Type B pancreatic cell (in vitro differentiated cells): Measurements from ENCODE around the gene ADGRL3. TPM values are rescaled to one million over a fixed set of nuclear protein-coding genes. Genes with fewer than 3 reads are reported as not detected.
A peak's percentile ranks its signal among the peaks of the same experiment; 100 is the strongest.
"Not testable (repeated sequence)": the region's sequence is repeated elsewhere in the genome, so short reads cannot be mapped to it uniquely, and the experiment has no call there.

Experiments
- DNase-seq: peaks from one replicate; pipeline ENCODE4 v3.0.0; 2021; ENCODE audit warnings: mixed read lengths; ENCODE audit not compliant: unreplicated experiment; ENCODE audit errors: extremely low spot score
- H3K27ac Mint-ChIP-seq: 2 replicates; pipeline ENCODE4 v1.8.0; 2021; ENCODE audit warnings: mild to moderate bottlenecking, mixed read lengths
- H3K27me3 Mint-ChIP-seq: 2 replicates; pipeline ENCODE4 v1.8.0; 2021; ENCODE audit warnings: mixed read lengths
- H3K36me3 Mint-ChIP-seq: 2 replicates; pipeline ENCODE4 v1.8.0; 2021; ENCODE audit warnings: mixed read lengths
- H3K4me1 Mint-ChIP-seq: one replicate; pipeline ENCODE4 v1.8.0; 2021; ENCODE audit warnings: mixed read lengths; ENCODE audit not compliant: unreplicated experiment
- H3K4me3 Mint-ChIP-seq: 2 replicates; pipeline ENCODE4 v1.8.0; 2021; ENCODE audit warnings: mild to moderate bottlenecking, mixed read lengths
- H3K9me3 Mint-ChIP-seq: 2 replicates; pipeline ENCODE4 v1.8.0; 2021; ENCODE audit warnings: mixed read lengths
- total RNA-seq: library from RNA; stranded (reverse); gene quantifications from 2 replicates; pipeline ENCODE4 v1.2.1, GENCODE V29; 2021; ENCODE audit warnings: low replicate concordance
- TF ChIP-seq, protein P1 (sequence below): fragments of 200-600 bp; sonication (generic); conservative IDR thresholded peaks from 2 replicates; pipeline ENCODE4 v1.5.0; 2021; ENCODE audit warnings: antibody characterized with exemption, mild to moderate bottlenecking

The ADGRL3 gene
- total RNA-seq, 1 donor from 2014 or later = 53.5 TPM

DNA sequence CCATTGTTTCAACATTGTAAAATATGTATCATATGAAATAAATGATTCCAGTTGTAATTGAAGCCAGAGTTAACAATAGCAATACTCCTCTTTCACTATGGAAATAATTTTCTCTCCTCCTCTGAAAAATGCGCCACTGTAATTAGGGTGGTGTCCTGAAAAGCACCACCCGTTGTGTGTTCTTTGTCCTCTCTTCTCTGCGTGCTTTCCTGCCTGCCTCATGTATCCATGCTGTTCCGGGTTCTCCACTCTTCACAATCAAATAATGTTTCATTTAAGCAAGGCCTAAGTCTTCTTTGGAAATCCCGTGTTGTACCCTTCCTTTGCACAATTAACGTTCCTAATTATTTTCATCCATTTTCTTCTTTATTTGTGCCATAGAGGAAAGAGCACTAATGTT, 293.3 kb downstream of the ADGRL3 start:
- DNase-seq = no peak
- Mint-ChIP-seq H3K36me3 (no peaks in the 10 kb centered on the region), H3K4me1 (peaks cover 6% of the 10 kb centered on the region), H3K27me3 (no peaks in the 10 kb centered on the region), H3K9me3 (no peaks in the 10 kb centered on the region), H3K27ac (peak overlapping the region; percentile 26), H3K4me3 (no peak overlapping the region)
- TF ChIP-seq, protein P1, sequence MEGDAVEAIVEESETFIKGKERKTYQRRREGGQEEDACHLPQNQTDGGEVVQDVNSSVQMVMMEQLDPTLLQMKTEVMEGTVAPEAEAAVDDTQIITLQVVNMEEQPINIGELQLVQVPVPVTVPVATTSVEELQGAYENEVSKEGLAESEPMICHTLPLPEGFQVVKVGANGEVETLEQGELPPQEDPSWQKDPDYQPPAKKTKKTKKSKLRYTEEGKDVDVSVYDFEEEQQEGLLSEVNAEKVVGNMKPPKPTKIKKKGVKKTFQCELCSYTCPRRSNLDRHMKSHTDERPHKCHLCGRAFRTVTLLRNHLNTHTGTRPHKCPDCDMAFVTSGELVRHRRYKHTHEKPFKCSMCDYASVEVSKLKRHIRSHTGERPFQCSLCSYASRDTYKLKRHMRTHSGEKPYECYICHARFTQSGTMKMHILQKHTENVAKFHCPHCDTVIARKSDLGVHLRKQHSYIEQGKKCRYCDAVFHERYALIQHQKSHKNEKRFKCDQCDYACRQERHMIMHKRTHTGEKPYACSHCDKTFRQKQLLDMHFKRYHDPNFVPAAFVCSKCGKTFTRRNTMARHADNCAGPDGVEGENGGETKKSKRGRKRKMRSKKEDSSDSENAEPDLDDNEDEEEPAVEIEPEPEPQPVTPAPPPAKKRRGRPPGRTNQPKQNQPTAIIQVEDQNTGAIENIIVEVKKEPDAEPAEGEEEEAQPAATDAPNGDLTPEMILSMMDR = no peak

DNA sequence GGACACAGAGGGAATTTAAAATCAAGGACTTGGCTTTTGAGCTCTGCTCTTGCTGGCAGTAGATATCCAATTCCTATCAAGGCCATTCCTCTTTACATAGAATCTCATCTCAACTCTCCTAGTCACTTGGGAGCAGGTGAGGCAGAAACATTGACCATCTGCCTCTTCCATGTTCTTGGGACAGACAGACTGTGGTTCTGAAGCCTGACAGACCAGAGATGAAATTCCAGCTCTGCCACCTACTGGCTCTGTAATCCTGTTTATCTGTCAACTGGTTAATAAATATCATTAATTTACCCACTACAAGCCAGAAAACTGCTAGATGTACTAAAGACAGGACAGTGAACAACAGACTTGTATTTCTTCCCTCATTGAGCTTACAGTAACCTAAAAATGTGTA, 300.8 kb downstream of the ADGRL3 start:
- Mint-ChIP-seq H3K9me3 (no peaks in the 10 kb centered on the region), H3K4me1 (no peaks in the 10 kb centered on the region), H3K36me3 (no peaks in the 10 kb centered on the region), H3K27ac (no peak overlapping the region), H3K27me3 (no peaks in the 10 kb centered on the region), H3K4me3 (no peak overlapping the region)
- TF ChIP-seq, protein P1 = peak; percentile 14
- no peak for DNase-seq

DNA sequence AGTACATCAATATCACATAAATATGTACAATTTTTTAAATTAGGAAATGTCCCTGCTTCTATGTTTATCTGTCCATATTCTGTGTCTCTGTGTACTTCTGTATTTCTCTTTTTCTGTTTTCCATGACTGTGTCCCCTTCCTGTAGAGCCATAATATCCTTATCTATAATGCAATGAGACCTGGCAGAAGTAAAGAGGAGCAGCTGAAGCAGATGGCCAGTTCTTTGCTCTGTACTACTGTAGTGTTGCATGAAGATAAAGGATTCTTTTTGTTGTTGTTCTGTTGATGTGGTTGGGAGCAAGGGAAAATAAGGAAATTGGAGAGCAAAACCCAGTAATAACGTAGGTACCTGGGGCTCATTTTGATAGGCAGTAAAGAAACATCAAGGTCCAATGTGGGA, 301.7 kb downstream of the ADGRL3 start:
- Mint-ChIP-seq H3K27ac (no peak overlapping the region), H3K9me3 (no peaks in the 10 kb centered on the region)
- TF ChIP-seq, protein P1 = no peak

DNA sequence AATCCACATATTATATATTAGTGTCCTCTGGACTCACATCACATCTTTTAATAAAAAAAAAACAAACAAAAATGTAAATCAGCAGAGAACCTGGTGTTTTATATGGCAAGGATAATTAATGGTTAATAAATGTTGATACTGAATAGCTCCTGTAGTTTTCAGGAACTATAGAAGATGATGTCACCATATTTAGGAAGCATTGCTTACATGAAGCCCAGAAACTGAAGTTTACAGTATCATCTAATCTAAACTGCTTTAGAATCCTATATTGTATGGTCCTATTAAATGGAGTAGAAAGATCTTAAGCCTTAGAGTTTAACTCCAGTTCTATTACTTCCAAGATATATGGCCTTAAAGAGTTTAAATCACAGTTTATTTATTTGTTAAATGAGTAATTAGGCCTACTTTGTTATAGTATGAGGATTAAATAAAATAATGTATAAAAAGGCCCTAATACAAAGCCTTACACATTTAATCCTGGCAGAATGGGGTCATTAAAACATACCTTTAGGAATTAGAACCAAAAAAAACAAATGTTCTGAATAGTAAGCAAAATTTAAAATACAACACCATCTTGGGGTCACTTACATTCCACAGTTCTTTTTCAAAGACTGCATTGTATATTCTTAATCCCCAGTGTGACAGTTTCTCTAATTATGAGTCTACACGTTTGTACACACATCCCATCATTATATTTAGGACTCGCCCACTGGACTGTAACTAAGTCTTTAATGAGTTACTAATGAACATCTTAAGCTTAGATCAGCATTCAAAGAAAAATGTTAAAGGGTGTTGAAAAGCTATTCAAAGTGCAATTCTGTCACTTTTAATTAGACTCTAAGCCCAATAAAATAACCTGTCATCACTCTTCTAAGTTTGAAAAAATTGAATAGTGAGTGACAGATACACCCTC, 305.9 kb downstream of the ADGRL3 start:
- DNase-seq = no peak
- TF ChIP-seq, protein P1 = no peak
- Mint-ChIP-seq H3K27ac (no peak overlapping the region), H3K36me3 (peaks cover 4% of the 10 kb centered on the region), H3K4me3 (no peak overlapping the region), H3K27me3 (no peaks in the 10 kb centered on the region), H3K4me1 (peaks cover 9% of the 10 kb centered on the region), H3K9me3 (no peaks in the 10 kb centered on the region)

More for the DNA sequence above, 301.7 kb downstream of the ADGRL3 start:
- no peak for DNase-seq
- Mint-ChIP-seq H3K4me1 (peaks cover under 1% of the 10 kb centered on the region), H3K36me3 (no peaks in the 10 kb centered on the region), H3K27me3 (no peaks in the 10 kb centered on the region), H3K4me3 (no peak overlapping the region)

DNA sequence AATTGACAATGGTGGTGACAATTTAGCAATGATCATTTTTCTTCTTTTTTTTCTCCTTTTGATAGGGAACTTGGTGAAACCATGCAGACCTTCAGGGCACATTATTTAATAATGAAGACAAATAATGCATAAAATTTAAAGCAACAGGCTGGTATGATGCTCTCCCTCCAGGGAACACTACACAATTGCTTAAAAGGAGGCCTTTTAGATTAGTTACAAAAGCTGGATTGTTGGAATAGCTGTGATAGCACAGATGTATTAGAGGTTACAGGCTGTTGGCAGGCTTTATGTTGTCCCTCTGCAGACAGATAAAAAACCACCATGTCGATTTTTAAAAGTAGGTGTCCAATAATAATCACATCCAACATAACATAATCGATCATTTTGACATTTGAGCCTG, 307.0 kb downstream of the ADGRL3 start:
- TF ChIP-seq, protein P1 = no peak
- H3K36me3 Mint-ChIP-seq = peaks cover 4% of the 10 kb centered on the region
- no peak overlapping the region for H3K27ac Mint-ChIP-seq
- H3K4me3 Mint-ChIP-seq = no peak overlapping the region
- no peaks in the 10 kb centered on the region for H3K9me3 Mint-ChIP-seq
- no peaks in the 10 kb centered on the region for H3K27me3 Mint-ChIP-seq
- no peak for DNase-seq
- H3K4me1 Mint-ChIP-seq = peaks cover 9% of the 10 kb centered on the region

DNA sequence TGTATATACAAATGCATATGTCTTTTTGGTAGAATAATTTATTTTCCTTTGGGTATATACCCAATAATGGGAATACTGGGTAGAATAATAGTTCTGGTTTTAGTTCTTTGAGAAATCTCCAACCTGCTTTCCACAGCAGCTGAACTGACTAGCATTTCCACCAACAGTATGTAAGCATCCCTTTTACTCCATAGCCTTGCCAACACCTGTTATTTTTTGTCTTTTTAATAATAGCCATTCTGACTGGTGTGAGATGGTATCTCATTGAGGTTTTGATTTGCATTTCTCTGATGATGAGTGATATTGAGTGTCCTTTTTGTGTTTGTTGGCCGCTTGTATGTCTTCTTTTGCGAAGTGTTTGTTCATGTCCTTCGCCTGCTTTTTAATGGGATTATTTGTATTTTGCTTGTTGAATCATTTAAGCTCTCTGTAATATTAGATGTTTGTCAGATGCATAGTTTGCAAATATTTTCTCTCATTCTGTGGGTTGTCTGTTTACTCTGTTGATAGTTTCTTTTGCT, 309.7 kb downstream of the ADGRL3 start:
- not testable (repeated sequence) for H3K4me3 Mint-ChIP-seq, DNase-seq, H3K9me3 Mint-ChIP-seq, H3K27ac Mint-ChIP-seq, H3K27me3 Mint-ChIP-seq, H3K36me3 Mint-ChIP-seq
- H3K4me1 Mint-ChIP-seq = peaks cover 12% of the 10 kb centered on the region
